A673 (cell line): ENCODE measurements around the gene SLCO6A1. TPM values are rescaled to one million over a fixed set of nuclear protein-coding genes. Genes with fewer than 3 reads are reported as not detected.
A peak's percentile ranks its signal among the peaks of the same experiment; 100 is the strongest.

ENCODE experiments used
- BruUV-seq: library from RNA; stranded (reverse); fragments of 400-500 nt; replicated peaks from 2 replicates; lab custom pipeline; 2021; lab: Mats Ljungman, UMichigan
- CTCF ChIA-PET: fragments of 300-600 bp; sonication (Branson Sonifier 250); formaldehyde crosslinking; loops from one replicate; lab custom pipeline; 2022; ENCODE audit warnings: antibody characterized with exemption; lab: Charles Lee
- POLR2A ChIA-PET: fragments of 300-600 bp; sonication (Branson Sonifier 250); formaldehyde crosslinking; loops from one replicate; lab custom pipeline; 2022; ENCODE audit warnings: antibody characterized with exemption; ENCODE audit not compliant: low non-redundant PET; lab: Charles Lee
- DNase-seq: peaks from one replicate; pipeline ENCODE4 v3.0.0-alpha.2; 2015; ENCODE audit warnings: low spot score
- H3K27ac ChIP-seq: fragments of 200-600 bp; sonication (generic); 2 replicates; pipeline ENCODE4 v1.5.1; 2016; ENCODE audit warnings: mixed run types, low read depth, mild to moderate bottlenecking, mixed read lengths, antibody characterized with exemption, low read length; ENCODE audit not compliant: poor library complexity, severe bottlenecking
- H3K27me3 ChIP-seq: fragments of 200-600 bp; sonication (generic); replicated peaks from 2 replicates; pipeline ENCODE4 v1.6.1; 2017; ENCODE audit warnings: mixed run types, low read depth, mild to moderate bottlenecking, mixed read lengths, antibody characterized with exemption, low read length; ENCODE audit not compliant: insufficient read depth, poor library complexity
- H3K36me3 ChIP-seq: fragments of 200-600 bp; sonication (generic); 2 replicates; pipeline ENCODE4 v1.6.1; 2016; ENCODE audit warnings: mixed run types, mild to moderate bottlenecking, mixed read lengths, antibody characterized with exemption, low read length; ENCODE audit not compliant: insufficient read depth, poor library complexity, severe bottlenecking
- H3K4me1 ChIP-seq: fragments of 200-600 bp; sonication (generic); 2 replicates; pipeline ENCODE4 v1.6.1; 2017; ENCODE audit warnings: mixed run types, mild to moderate bottlenecking, mixed read lengths, antibody characterized with exemption, low read length; ENCODE audit not compliant: insufficient read depth, poor library complexity, severe bottlenecking
- H3K4me3 ChIP-seq: fragments of 200-600 bp; sonication (generic); 2 replicates; pipeline ENCODE4 v1.5.1; 2016; ENCODE audit warnings: low read depth, mixed run types, mild to moderate bottlenecking, mixed read lengths, low read length; ENCODE audit not compliant: poor library complexity, severe bottlenecking
- H3K9me3 ChIP-seq: fragments of 200-600 bp; sonication (generic); 2 replicates; pipeline ENCODE4 v1.6.1; 2016; ENCODE audit warnings: mixed run types, low read depth, mild to moderate bottlenecking, mixed read lengths, antibody characterized with exemption, low read length; ENCODE audit not compliant: poor library complexity, severe bottlenecking
- CTCF ChIP-seq: fragments of 300-800, 200-600 bp; sonication (generic); conservative IDR thresholded peaks from 2 replicates; pipeline ENCODE4 v1.5.1; 2017; ENCODE audit warnings: low read depth, mild to moderate bottlenecking, antibody characterized with exemption, low read length, moderate library complexity, mixed read lengths
- EZH2 ChIP-seq: fragments of 200-600 bp; sonication (generic); IDR thresholded peaks from 2 replicates; pipeline ENCODE4 v1.6.1; 2017; ENCODE audit warnings: borderline replicate concordance, low read depth, mild to moderate bottlenecking, mixed read lengths, antibody characterized with exemption, low read length; ENCODE audit not compliant: poor library complexity, severe bottlenecking
- intact Hi-C: fragments of 100-400 bp; cut with micrococcal nuclease; formaldehyde crosslinking; loops from one replicate; pipeline ENCODE4 v1.10.0; 2022; ENCODE audit not compliant: unreplicated experiment
- total RNA-seq: library from RNA; stranded (reverse); gene quantifications from 2 replicates; pipeline ENCODE4 v1.2.3, GENCODE V29; 2021

SLCO6A1 gene
- total RNA-seq, 1 experiment from 2014 or later = not detected

- H3K4me3 ChIP-seq = no peak overlapping the region
- H3K27me3 ChIP-seq = no peaks in the 10 kb centered on the region
- H3K36me3 ChIP-seq = no peaks in the 10 kb centered on the region
- no peak overlapping the region for H3K27ac ChIP-seq
- no peak for TF ChIP-seq CTCF
- no peak for TF ChIP-seq EZH2
- no peaks in the 10 kb centered on the region for H3K4me1 ChIP-seq
- intact Hi-C loops = no loop called here
- ChIA-PET POLR2A (no interaction called here), CTCF (no interaction called here)
- BruUV-seq = no TSS peak
- no peaks in the 10 kb centered on the region for H3K9me3 ChIP-seq
- DNase-seq = no peak
Observed at GRCh38 chr5:102483736-102484135, 15.1 kb downstream of the SLCO6A1 start.

- no peak overlapping the region for H3K27ac ChIP-seq
- H3K4me1 ChIP-seq = no peaks in the 10 kb centered on the region
- H3K27me3 ChIP-seq = no peaks in the 10 kb centered on the region
- no peaks in the 10 kb centered on the region for H3K36me3 ChIP-seq
- TF ChIP-seq CTCF (no peak), EZH2 (no peak)
- DNase-seq = no peak
- CTCF ChIA-PET = no interaction called here
- H3K4me3 ChIP-seq = no peak overlapping the region
- intact Hi-C loops = no loop called here
- no TSS peak for BruUV-seq
- no peaks in the 10 kb centered on the region for H3K9me3 ChIP-seq
- POLR2A ChIA-PET = no interaction called here
Observed at GRCh38 chr5:102481054-102481715, 17.6 kb downstream of the SLCO6A1 start.

- POLR2A ChIA-PET = no interaction called here
- Histone ChIP-seq H3K4me1 (no peaks in the 10 kb centered on the region), H3K4me3 (peak overlapping the region; percentile 1), H3K36me3 (no peaks in the 10 kb centered on the region), H3K27ac (no peak overlapping the region), H3K9me3 (no peaks in the 10 kb centered on the region), H3K27me3 (no peaks in the 10 kb centered on the region)
- TF ChIP-seq EZH2 (no peak), CTCF (no peak)
- DNase-seq = no peak
- intact Hi-C loops = no loop called here
- CTCF ChIA-PET = no interaction called here
- no TSS peak for BruUV-seq
Observed at GRCh38 chr5:102453716-102454115, 45.1 kb downstream of the SLCO6A1 start.
